HG03039 (cell line): ENCODE results near the gene ZBTB26.
"Not testable (repeated sequence)": the region's sequence is repeated elsewhere in the genome, so short reads cannot be mapped to it uniquely, and the experiment has no call there.

ENCODE experiments used
- ATAC-seq: cut with Tn5 transposase; IDR thresholded peaks from one replicate; pipeline ENCODE4 v1.9.1; 2021; ENCODE audit warnings: mild to moderate bottlenecking, moderate library complexity; ENCODE audit not compliant: unreplicated experiment

The ZBTB26 gene

DNA sequence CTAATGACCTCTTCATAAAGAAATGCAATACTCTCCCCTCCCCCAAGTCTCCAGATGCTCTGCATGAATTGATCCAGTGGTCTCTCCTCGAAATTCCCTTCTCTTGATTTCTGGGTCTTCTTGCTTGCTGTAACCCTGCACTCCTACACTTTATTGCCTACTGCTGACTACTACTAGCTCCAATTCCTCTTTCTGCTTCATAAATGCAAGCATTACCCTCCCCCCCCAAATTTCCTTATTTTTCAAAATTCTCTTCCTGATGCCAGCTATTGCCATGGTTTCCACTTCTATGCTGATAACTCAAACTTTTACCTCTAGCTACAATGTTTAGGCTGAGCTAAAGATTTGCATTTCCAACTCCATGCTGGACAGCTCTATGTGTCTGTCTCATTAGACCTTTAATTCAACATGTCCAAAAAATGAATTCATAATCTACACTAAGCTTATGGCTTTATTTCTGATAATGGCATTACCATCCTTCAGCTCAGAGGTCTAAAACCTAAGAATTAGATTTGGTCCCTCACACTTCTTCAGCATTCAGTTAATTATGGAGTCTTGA is 1.4 kb downstream of the ZBTB26 start:
- no peak for ATAC-seq

DNA sequence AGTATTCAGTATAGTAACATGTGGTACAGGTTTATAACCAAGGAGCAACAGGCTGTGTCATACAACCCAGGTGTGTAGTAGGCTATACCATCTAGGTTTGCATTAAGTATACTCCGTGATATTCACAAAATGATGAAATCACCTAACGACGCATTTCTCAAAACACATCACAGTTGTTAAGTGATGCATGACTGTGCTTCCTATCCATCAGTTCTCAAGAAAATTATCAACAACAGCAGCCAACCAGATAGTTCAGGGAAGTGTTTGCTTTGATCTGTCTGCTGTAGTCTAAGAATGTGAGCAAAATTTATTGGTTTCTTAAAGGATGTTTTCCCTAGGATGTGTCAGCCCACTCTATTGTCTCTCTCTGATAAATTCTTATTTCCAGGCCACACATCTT is 7.4 kb downstream of the ZBTB26 start:
- ATAC-seq: no peak

DNA sequence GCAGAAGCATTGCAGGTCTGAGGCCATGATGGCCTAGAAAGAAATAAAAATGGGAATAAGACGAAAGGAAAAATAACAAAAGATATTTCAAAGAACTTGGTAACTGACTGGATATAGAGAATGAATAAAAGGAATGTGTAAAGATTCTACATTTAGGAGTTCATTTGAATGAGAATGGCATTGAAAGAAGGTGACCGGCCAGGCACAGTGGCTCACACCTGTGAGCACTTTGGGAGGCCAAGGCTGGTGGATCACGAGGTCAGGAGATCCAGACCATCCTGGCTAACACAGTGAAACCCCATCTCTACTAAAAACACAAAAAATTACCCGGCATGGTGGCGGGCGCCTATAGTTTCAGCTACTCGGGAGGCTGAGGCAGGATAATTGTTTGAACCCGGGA is 8.6 kb downstream of the ZBTB26 start:
- ATAC-seq: no peak

- ATAC-seq: no peak
Observed at GRCh38 chr9:122918310-122918709, 13.0 kb downstream of the ZBTB26 start.

DNA sequence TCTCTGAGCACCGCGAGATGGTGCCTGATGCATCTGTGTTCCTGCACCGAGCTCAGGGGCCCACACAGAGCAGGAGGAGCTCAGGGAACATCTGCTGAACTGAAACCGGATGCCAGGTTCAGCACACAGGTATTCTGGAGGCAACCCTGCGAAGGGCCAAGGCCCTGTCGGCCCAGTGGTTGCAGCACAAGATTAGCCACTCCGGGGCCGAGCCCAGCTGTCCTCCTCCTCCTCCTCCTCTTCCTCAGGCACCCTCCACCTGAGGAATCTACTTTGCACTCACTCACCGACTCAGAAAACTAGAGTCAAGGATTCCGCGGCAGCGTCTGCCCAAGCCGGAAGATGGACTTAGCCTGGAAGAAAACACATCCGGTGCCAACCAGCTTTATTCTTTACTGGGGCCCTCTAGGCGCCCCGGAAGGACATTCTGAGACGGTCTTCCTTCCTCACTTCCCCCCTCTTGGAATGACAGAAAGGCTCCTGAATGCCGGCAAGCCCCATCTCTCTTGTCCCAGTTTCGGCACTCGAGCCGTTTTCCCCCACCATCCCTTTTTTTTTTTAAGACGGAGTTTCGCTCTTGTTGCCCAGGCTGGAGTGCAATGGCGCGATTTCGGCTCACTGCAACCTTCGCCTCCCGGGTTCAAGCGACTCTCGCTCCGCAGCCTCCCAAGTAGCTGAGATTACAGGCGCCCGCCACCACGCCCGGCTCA is 18.2 kb downstream of the ZBTB26 start, which contains the start of gene ZBTB6:
TSS of gene ZBTB6 (minus strand) at position 360 of the 710 bp plus-strand sequence. CDS start 1,251 bp downstream, outside the sequence.
- ATAC-seq: peak; percentile 95

- no peak for ATAC-seq
Observed at GRCh38 chr9:122912671-122912963, 18.7 kb downstream of the ZBTB26 start.

DNA sequence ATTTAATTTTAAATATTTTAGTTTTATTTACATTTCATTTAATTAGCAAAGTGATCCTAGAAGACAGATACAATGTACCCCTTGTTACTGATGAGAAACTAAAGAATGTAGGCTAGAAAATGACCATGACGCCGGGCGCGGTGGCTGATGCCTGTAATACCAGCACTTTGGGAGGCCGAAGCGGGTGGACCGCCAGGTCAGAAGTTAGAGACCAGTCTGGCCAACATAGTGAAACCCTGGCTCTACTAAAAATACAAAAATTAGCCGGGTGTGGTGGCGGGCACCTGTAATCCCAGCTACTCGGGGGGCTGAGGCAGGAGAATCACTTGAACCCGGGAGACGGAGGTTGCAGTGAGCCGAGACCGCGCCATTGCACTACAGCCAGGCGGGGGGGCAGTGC is 25.2 kb downstream of the ZBTB26 start:
- ATAC-seq: not testable (repeated sequence)

DNA sequence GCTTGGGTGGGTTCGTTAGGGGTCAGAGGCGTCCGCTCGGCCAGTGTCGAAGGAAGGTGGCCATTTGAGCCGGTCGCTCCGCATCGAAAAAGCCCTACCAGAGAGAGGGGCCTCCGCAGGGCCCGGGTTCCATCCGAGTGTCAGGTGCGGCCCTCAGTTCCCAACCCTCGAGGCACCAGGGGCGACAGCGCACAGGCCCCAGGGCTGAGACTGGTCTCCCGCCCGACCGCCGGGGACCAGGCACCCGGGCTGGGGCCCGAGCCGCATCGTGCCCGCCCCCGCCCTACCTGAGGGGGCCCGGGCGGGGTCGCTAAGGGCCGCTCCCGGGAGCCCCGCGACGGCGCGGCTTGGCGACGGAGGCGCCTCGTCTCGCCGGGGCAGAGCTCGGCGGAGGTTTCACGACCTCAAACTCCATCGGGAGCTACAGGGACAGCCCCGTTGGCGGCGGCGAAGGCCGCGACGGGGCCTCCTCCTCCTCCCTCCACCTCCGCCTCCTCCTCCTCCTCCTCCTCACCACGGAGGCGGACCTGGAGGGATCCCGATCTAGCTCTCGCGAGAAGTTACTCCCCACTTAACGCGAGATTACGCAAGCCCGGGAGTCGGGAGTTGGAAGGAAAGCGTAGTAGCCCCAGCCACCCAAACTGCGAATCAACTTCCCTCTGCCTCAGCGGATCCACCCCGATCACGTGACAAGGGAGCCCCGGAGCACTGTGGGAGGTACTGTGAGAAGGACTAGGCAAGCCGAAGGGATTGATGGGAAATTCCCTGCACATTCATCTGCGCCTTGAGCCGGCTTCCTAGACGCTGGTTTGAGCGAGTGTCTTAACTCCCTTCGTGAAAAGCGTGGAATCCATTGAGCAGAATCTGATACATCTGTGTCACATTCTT is 26.2 kb downstream of the ZBTB26 start, which contains the start of gene RC3H2:
TSS of gene RC3H2 (minus strand) at position 537 of the 888 bp plus-strand sequence. CDS start 7,850 bp downstream, outside the sequence.
- ATAC-seq: peak; percentile 76

DNA sequence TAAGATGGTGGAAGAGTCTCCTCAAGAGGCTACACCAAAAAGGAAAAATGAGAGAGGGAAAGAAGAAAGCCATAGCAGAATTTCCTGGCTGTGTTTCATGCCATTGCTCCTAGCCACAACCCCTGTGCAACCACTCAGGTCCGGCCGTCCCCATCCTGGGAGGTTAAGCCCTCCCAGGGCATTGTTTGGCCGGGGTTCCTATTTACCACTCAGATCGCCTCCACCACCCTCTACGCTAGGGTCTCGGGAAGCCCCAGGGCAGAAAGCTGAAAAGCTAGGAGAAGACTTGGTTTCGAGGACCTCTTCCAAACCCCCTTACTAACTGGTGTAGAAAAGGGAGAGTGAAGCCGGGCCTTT is 26.9 kb downstream of the ZBTB26 start:
- peak; percentile 27 for ATAC-seq

- no peak for ATAC-seq
Observed at GRCh38 chr9:122900791-122901190, 30.5 kb downstream of the ZBTB26 start.

- ATAC-seq: no peak
Observed at GRCh38 chr9:122897969-122898368, 33.3 kb downstream of the ZBTB26 start.

- ATAC-seq: no peak
Observed at GRCh38 chr9:122888480-122888879, 42.8 kb downstream of the ZBTB26 start.

GRCh38 chr9:122883125-122883524 is 48.2 kb downstream of the ZBTB26 start:
- ATAC-seq: no peak

DNA sequence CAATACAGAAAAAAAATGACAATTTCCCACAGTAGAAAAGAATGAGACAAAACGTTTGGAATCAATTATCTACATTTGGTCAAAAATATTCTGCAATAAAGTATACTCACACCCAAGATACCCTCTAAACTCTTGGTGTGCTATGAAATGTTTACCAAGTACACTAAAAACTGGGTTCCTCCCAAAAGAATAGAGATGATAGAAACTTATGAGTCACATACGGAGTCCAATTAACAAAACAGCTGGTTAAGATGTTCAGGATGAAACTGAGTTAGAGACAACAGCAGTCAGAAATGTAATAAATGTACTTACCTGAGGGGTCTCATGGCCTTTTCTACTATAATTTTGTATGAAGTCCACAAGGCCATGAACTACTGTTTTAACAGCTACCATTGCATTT is 51.9 kb downstream of the ZBTB26 start:
- no peak for ATAC-seq

GRCh38 chr9:122875523-122875922 is 55.8 kb downstream of the ZBTB26 start:
- no peak for ATAC-seq

GRCh38 chr9:122867276-122867675 is 64.0 kb downstream of the ZBTB26 start:
- ATAC-seq: not testable (repeated sequence)

DNA sequence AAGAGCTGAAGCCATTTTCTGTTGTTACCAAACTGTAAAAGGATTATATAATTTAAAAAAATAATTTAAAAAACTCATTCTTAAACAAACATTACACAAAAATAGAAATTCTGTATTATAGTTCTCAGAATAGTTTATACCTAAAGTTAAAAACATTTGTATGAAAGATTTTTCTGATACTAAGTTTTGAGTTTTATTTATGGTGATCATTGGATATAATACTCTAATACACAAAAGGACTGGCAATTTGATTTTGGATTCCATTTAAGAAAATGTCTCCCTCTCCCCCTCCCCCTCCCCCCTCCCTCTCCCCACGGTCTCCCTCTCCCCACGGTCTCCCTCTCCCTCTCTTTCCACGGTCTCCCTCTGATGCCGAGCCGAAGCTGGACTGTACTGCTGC is 65.2 kb downstream of the ZBTB26 start:
- no peak for ATAC-seq
